ENCODE measurements around the gene BPIFB6.

GRCh38 chr20:33014336-33015113 is 16.9 kb upstream of the BPIFB6 start:
- no peak for TF ChIP-seq CTCF (optimal IDR thresholded peaks at IDR 0.05 in 1 of 3, IDR thresholded peaks at IDR 0.05 in 1 of 3, conservative IDR thresholded peaks at IDR 0.05 in 1 of 3; ENCODE audit: extremely low read depth in 1 of 3, insufficient read depth in 2 of 3, low read length in 3 of 3)
- TF ChIP-seq EZH2 (IDR thresholded peaks at IDR 0.05; ENCODE audit: low read length): no peak

Measured in keratinocyte (primary cell).